Adrenal gland (tissue), 12 donors: Measurements from ENCODE around the gene TNIK. TPM values are rescaled to one million over a fixed set of nuclear protein-coding genes. Genes with fewer than 3 reads are reported as not detected.

ENCODE experiments used
- DNase-seq, 7 donors: peaks; one replicate each; pipeline ENCODE4 v3.0.0-alpha.2; 2019 to 2020
- H3K27ac ChIP-seq, 5 donors: fragments of 200-600 bp; sonication (generic) in 4 of 5; 1 replicate in 3 of 5; 2 replicates in 2 of 5; pipeline versions ENCODE4 v1.5.1 to v1.8.0; 2016 to 2020; ENCODE audit warnings: mild to moderate bottlenecking in 1 of 5
- H3K27me3 ChIP-seq: fragments of 200-600 bp; 2 replicates; pipeline ENCODE4 v1.8.0; 2021
- H3K36me3 ChIP-seq, 2 donors: fragments of 200-600 bp; replicated peaks in 1 of 2; 1 replicate in 1 of 2; 2 replicates in 1 of 2; pipeline versions ENCODE4 v1.5.1 to v1.8.0; 2018 to 2022
- H3K4me1 ChIP-seq, 2 donors: fragments of 200-600 bp; replicated peaks in 1 of 2; 1 replicate in 1 of 2; 2 replicates in 1 of 2; pipeline versions ENCODE4 v1.5.1 to v1.8.0; 2018 to 2021
- H3K4me3 ChIP-seq, 4 donors: fragments of 200-600 bp; sonication (generic) in 3 of 4; one replicate each; pipeline ENCODE4 v1.5.1; 2016 to 2018
- H3K9me3 ChIP-seq, 3 donors: fragments of 200-600 bp; sonication (generic) in 1 of 3; replicated peaks in 1 of 3; 1 replicate in 2 of 3; 2 replicates in 1 of 3; pipeline versions ENCODE4 v1.5.1 to v1.8.0; 2016 to 2021
- CTCF ChIP-seq, 6 experiments: fragments of 450-650 bp in 4 of 6; fragments of 200-600 bp in 2 of 6; sonication (generic) in 1 of 6; IDR thresholded peaks; 1 replicate in 5 of 6; 2 replicates in 1 of 6; pipeline versions ENCODE4 v1.5.1 to v1.8.0; 2016 to 2021; ENCODE audit warnings: antibody characterized with exemption in 6 of 6, mild to moderate bottlenecking in 2 of 6, moderate library complexity in 1 of 6
- POLR2A ChIP-seq, 2 donors: fragments of 450-650 bp; IDR thresholded peaks; one replicate each; pipeline ENCODE4 v1.6.1; 2017; ENCODE audit warnings: antibody characterized with exemption in 2 of 2, mild to moderate bottlenecking in 2 of 2, moderate library complexity in 1 of 2
- WGBS, 4 donors: extraction: QIAGEN DNeasy Blood & Tissue Kit in 2 of 4; methylation state at CpG; one replicate each; pipeline versions ENCODE4 v1.1.5 to v1.1.7; 2013 to 2017; 5-methylcytosine and 5-hydroxymethylcytosine counted together
- intact Hi-C, 2 donors: fragments of 100-400 bp; cut with DNase I; formaldehyde crosslinking; loops; one replicate each; pipeline versions ENCODE4 v1.14.1 to v1.15.0; 2022 to 2023
- polyA plus RNA-seq, 3 donors: library from polyadenylated mRNA; stranded (reverse); fragments of 200-250 nt in 2 of 3; fragments of 350-450 nt in 1 of 3; fragmentation: Illumina TruSeq in 1 of 3; extraction: RNeasy Lipid Tissue Mini Kit (QIAGEN cat#74804) in 1 of 3; gene quantifications; one replicate each; pipeline ENCODE4 v1.2.3, GENCODE V29; 2013 to 2014
- total RNA-seq, 9 donors: library from RNA; depleted of rRNA in 4 of 9; stranded (reverse); fragments of >200 nt in 4 of 9; fragments of 120-200 nt in 1 of 9; fragmentation: NEBNext Ultra II Directional in 1 of 9; extraction: Animal tissue kit (Norgen Biotek cat#: 25700) in 1 of 9; gene quantifications; one replicate each; pipeline versions ENCODE4 v1.1.0 to v1.2.4, GENCODE V29; 2013 to 2023
- donor health status: healthy with polysubstance abuse.
- donor health status: Bipolar disorder and iron deficiency.
- donor health status: DM: yes; HTN: yes; CAD: no.
- donor health status: DM: no; HTN: no; CAD: no.
- donor health status: DM: no; HTN: no; CAD: no.
- donor health status: DM: yes; HTN: yes; CAD: no.

TNIK gene
- total and polyA plus RNA-seq, 12 donors: 4.9 to 33.1 (median 10.7) TPM

GRCh38 chr3:171476532-171477102, 16.4 kb upstream of the TNIK start:
- TF ChIP-seq CTCF (IDR thresholded peaks at IDR 0.05) (no peak), POLR2A (IDR thresholded peaks at IDR 0.05) (no peak)
- Histone ChIP-seq H3K27ac (no peak overlapping the region), H3K4me1 (no peaks in the 10 kb centered on the region), H3K9me3 (no peaks in the 10 kb centered on the region), H3K4me3 (no peak overlapping the region), H3K36me3 (no peaks in the 10 kb centered on the region), H3K27me3 (no peaks in the 10 kb centered on the region)
- DNase-seq: no peak
- intact Hi-C loops: no loop called here

GRCh38 chr3:171472552-171472951, 12.3 kb upstream of the TNIK start:
- Histone ChIP-seq H3K36me3 (no peaks in the 10 kb centered on the region), H3K27me3 (no peaks in the 10 kb centered on the region), H3K27ac (no peak overlapping the region), H3K4me1 (no peaks in the 10 kb centered on the region), H3K9me3 (no peaks in the 10 kb centered on the region), H3K4me3 (no peak overlapping the region)
- 78 to 86% (median 81%) methylated on average over 2 of the region's 2 CpGs for WGBS, 4 donors
- TF ChIP-seq POLR2A (IDR thresholded peaks at IDR 0.05): no peak
- TF ChIP-seq CTCF (IDR thresholded peaks at IDR 0.05): no peak
- DNase-seq: no peak
- intact Hi-C loops: no loop called here

GRCh38 chr3:171470714-171471227, 10.6 kb upstream of the TNIK start:
- WGBS, 4 donors: 85 to 100% (median 90%) methylated on average over 1 of the region's 1 CpG
- intact Hi-C loops: no loop called here
- DNase-seq: no peak
- no peaks in the 10 kb centered on the region for H3K36me3 ChIP-seq
- H3K27me3 ChIP-seq: no peaks in the 10 kb centered on the region
- no peak overlapping the region for H3K4me3 ChIP-seq
- no peak overlapping the region for H3K27ac ChIP-seq
- no peaks in the 10 kb centered on the region for H3K4me1 ChIP-seq
- TF ChIP-seq POLR2A (IDR thresholded peaks at IDR 0.05): no peak
- H3K9me3 ChIP-seq: no peaks in the 10 kb centered on the region

- no peak for TF ChIP-seq CTCF (IDR thresholded peaks at IDR 0.05)
- TF ChIP-seq POLR2A (IDR thresholded peaks at IDR 0.05): no peak
- DNase-seq: no peak
- Histone ChIP-seq H3K27me3 (no peaks in the 10 kb centered on the region), H3K36me3 (no peaks in the 10 kb centered on the region), H3K9me3 (no peaks in the 10 kb centered on the region), H3K4me1 (no peaks in the 10 kb centered on the region), H3K4me3 (no peak overlapping the region), H3K27ac (no peak overlapping the region)
- WGBS, 4 donors: 92 to 96% (median 95%) methylated on average over 3 of the region's 3 CpGs
- intact Hi-C loops: no loop called here
Observed at GRCh38 chr3:171469376-171469775, 9.2 kb upstream of the TNIK start.

- intact Hi-C loops: no loop called here
- Histone ChIP-seq H3K27me3 (no peaks in the 10 kb centered on the region), H3K9me3 (no peaks in the 10 kb centered on the region), H3K36me3 (no peaks in the 10 kb centered on the region), H3K4me1 (no peaks in the 10 kb centered on the region), H3K27ac (no peak overlapping the region), H3K4me3 (no peak overlapping the region)
- 88 to 94% (median 90%) methylated on average over 6 of the region's 6 CpGs for WGBS, 4 donors
- DNase-seq: no peak
- TF ChIP-seq CTCF (IDR thresholded peaks at IDR 0.05): no peak
Observed at GRCh38 chr3:171468296-171468906, 8.2 kb upstream of the TNIK start.
